Measurements from ENCODE around the gene COL4A4.

GRCh38 chr2:227004482-227004881 is 159.5 kb downstream of the COL4A4 start:
- TF ChIP-seq CTCF (IDR thresholded peaks at IDR 0.05) = no peak
- TF ChIP-seq IRF1 (CRISPR knock-in tag; IDR thresholded peaks at IDR 0.05) = no peak
- no peak for TF ChIP-seq ATF3 (CRISPR knock-in tag; conservative IDR thresholded peaks at IDR 0.05)
- no peak for TF ChIP-seq TP53 (CRISPR knock-in tag; IDR thresholded peaks at IDR 0.05)
- no peak for TF ChIP-seq GTF2I (CRISPR knock-in tag; conservative IDR thresholded peaks at IDR 0.05)
- no peak for TF ChIP-seq STAT6 (CRISPR knock-in tag; conservative IDR thresholded peaks at IDR 0.05; ENCODE audit: low read depth)

Data from WTC11 (cell line).